T-helper 2 cell treated with Interferon-gamma antibody and Interleukin-4, amounts not matched to agents 100 ng/mL and 5 ng/mL, for 36 hours (primary cell): ENCODE measurements around the gene HMX2. TPM values are rescaled to one million over a fixed set of nuclear protein-coding genes. Genes with fewer than 3 reads are reported as not detected.

Experiments
- intact Hi-C: fragments of 100-400 bp; cut with micrococcal nuclease; formaldehyde crosslinking; loops from one replicate; pipeline ENCODE4 v1.15.1; 2023
- total RNA-seq: library from RNA; stranded (reverse); gene quantifications from 2 replicates; pipeline ENCODE4 v1.2.3, GENCODE V29; 2022

The HMX2 gene, protein sequence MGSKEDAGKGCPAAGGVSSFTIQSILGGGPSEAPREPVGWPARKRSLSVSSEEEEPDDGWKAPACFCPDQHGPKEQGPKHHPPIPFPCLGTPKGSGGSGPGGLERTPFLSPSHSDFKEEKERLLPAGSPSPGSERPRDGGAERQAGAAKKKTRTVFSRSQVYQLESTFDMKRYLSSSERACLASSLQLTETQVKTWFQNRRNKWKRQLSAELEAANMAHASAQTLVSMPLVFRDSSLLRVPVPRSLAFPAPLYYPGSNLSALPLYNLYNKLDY
- total RNA-seq, result not detected in 2 replicates

- intact Hi-C loops, result no loop called here
These were observed at the start of gene HMX2 for GRCh38 chr10:123147635-123148413. TSS of gene HMX2 (plus strand) at chr10:123148136. CDS start at chr10:123148379, 243 bp downstream.

DNA sequence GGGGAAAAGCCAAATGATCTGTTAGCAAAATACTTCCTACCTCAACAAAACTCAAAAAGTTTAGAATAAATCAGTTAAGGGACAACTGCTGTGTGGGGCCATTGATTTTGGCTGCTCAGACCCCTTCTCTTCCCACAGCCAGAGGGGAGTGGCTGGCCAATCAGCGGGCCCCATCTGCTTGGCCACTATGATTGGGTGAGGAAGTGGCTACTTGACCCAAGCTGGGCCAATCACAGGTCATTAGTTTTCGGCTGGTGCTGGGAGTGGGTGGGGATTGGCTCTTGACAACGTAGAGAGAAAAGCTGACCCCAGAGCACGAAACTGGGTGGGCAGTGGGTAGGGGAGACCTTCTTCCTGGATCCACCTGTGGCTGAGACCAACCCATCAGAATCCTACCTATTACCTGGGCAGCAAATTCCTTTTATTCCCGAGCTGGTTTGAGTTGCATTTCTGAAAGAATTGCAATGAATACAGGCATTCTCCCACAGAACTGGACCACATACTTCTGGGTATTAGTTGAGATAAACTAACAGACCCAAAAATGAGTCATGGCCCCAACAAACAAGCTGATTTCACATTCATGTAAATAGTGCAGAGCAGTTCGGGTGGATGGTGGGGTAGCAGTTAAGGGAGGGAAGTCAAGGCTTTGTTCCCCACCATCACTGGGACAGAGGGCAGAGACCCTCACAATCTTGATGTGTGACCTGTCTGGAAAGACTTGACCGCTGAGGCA, 47.7 kb upstream of the HMX2 start:
- intact Hi-C loops, result no loop called here

GRCh38 chr10:123101872-123102271, 46.1 kb upstream of the HMX2 start:
- intact Hi-C loops, result no loop called here

GRCh38 chr10:123102673-123103072, 45.3 kb upstream of the HMX2 start:
- intact Hi-C loops, result no loop called here

GRCh38 chr10:123103944-123104343, 44.0 kb upstream of the HMX2 start:
- intact Hi-C loops, result no loop called here

- intact Hi-C loops, result no loop called here
These were observed 38.5 kb upstream of the HMX2 start for GRCh38 chr10:123109466-123109865.

GRCh38 chr10:123117644-123118417, 30.1 kb upstream of the HMX2 start:
- intact Hi-C loops, result no loop called here

DNA sequence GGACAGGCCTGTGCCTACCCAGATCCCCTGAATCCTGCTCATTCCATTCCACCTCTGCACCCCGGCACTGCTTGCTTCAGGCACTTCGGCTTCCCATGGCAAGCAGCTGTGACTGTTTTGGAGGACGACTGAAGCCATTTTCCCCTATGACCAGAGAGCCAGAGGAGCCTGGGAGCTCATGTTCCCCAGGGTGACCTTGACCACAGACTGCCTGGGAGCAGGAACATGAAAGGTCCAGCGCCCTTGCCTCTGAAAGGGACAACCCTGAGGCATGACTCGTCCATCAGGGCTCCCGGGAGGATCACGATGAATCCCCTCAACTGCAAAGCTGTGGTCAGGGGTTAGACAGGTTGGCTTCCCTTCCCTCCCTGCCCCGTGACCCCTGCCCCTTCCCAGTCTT, 28.9 kb upstream of the HMX2 start:
- intact Hi-C loops, result no loop called here

- intact Hi-C loops, result no loop called here
These were observed 21.7 kb upstream of the HMX2 start for GRCh38 chr10:123126246-123126645.

DNA sequence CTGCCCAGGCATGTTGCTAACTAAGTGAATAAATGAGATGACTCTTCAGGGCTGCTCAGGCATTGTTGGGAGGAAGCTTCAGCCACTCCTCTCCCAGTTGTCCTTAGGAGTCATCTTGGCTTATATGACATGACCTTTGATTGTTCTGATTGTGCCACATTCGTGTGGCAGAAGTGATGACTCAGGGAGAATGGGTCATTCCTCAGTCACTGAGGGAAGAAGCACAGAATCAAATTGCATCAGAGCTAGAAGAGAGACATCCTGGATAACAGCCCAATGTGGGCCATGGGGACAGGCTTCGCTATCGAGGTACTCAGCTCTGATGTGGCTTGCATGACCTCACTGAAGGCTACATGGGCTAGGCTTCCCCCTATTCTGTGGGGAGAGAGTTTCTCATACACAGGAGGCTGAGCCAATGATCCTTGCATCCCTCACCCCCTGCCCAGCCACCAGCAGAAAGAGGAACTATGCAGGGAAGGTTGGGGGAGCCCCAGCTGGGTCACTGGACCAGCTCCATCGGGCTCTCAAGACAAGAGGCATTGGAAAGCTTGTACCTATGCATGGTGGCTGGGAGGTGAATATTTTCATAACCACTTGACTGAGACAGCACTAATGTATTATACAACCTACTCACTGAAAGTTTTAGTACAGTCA, 18.2 kb upstream of the HMX2 start:
- intact Hi-C loops, result loop anchor here (5.0 kb wide), 1 partner anchor 253 kb away; no protein-coding TSS in a partner anchor

GRCh38 chr10:123132576-123133477, 15.1 kb upstream of the HMX2 start:
- intact Hi-C loops, result loop anchor here (1.0 to 5.0 kb wide), 4 partner anchors 12 to 426 kb away; no protein-coding TSS in a partner anchor

DNA sequence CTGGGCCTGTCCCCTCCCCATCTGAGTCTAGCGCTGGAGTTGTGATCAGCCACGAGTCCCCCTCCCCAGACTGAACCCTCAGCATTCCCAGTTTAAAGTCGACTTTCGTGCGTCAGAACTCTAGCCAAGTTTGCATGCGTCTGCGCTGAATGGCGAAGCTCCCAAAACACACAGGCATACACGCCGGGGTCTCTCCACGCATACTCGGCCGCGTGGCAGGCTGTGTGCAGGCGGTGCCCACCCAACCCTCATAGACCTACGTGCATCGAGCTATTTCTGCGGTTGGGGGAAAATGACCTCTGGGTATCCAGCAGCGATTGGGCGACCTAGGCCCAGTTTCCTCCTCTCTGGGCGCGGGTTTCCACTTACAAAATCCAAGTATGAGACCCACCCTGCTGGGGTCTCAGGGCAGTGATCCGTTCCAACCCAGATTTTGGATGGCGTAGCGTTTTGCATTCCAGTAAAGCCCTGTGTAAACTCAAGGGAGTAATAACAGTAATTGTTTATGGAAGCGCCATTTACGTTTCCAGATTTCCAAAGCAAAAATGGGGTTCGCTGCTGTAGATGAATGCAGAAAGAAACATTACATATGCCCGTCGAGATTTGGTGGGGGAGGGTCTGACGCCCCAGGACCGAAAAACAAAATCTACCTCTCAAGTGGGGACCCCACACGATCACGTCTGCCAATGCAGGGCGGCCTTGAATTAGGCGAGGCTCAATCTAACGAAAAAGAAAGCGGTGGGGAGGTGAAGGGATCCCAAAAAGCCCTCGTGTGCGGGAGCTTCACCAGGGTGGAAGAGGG, 14.2 kb upstream of the HMX2 start:
- intact Hi-C loops, result loop anchor here (1.0 to 5.0 kb wide), 4 partner anchors 12 to 426 kb away; no protein-coding TSS in a partner anchor

- intact Hi-C loops, result loop anchor here (5.0 kb wide), 1 partner anchor 248 kb away; no protein-coding TSS in a partner anchor
These were observed 13.5 kb upstream of the HMX2 start for GRCh38 chr10:123134343-123134914.

GRCh38 chr10:123134915-123135414, 13.0 kb upstream of the HMX2 start:
- intact Hi-C loops, result loop anchor here (5.0 kb wide), 1 partner anchor 247 kb away; no protein-coding TSS in a partner anchor

DNA sequence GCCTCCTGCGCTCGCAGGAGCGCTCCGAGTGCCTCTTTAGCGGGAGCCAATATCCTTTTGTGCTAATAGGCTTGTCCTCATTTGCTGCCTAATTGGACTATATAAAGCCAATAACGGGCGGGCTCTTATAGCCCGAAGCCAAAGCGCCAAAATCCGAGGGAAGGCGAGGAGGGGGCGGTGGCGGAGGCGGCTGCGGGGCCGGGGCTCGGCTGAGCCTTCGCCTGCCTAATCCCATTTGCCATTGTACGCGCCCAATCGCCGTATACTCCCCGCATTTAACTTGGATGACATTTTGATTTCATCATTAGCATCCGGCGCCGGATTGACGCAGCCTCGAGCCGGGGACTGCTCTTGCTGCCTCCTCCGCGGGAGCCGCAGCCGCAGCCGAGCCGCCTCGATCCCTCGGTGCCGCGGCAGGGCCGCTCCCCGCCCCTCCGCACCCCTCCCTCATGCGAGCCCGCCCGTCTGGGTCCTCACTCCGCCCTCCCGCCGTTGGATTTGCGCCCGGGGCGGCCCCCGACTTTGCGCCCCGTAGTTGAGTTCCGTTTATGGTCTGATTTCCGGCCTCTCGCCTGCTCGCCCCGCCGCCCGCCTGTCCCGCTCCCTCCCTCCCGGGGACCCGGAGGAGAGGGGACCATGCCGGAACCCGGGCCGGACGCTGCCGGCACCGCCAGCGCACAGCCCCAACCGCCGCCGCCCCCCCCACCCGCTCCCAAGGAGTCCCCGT, 12.4 kb upstream of the HMX2 start, which contains the start of gene HMX3:
TSS of gene HMX3 (plus strand) at position 556 of the 727 bp plus-strand sequence. CDS start at position 637, 81 bp downstream.
- intact Hi-C loops, result no loop called here

- intact Hi-C loops, result no loop called here
These were observed 11.6 kb upstream of the HMX2 start for GRCh38 chr10:123136221-123136805.
